Sigmoid colon (tissue), 4 donors: ENCODE measurements around the gene FOXQ1.

Source experiments
- CTCF ChIP-seq, 4 experiments: fragments of 450-650 bp in 3 of 4; fragments of 200-600 bp in 1 of 4; IDR thresholded peaks; one replicate each; pipeline ENCODE4 v1.5.1; 2016 to 2019; ENCODE audit warnings: antibody characterized with exemption in 4 of 4, mild to moderate bottlenecking in 3 of 4, moderate library complexity in 2 of 4
- POLR2AphosphoS5 ChIP-seq, 4 donors: sonication (generic); formaldehyde crosslinking; IDR thresholded peaks; one replicate each; pipeline ENCODE4 v1.6.1; 2017; ENCODE audit warnings: antibody characterized with exemption in 4 of 4

GRCh38 chr6:1266686-1267056 lies 45.2 kb upstream of the FOXQ1 start:
- TF ChIP-seq CTCF (IDR thresholded peaks at IDR 0.05) = no peak
- TF ChIP-seq POLR2AphosphoS5 (IDR thresholded peaks at IDR 0.05) = no peak
